Body of pancreas (tissue), 4 donors: ENCODE results near the gene GTF3C2.

Source experiments
- CTCF ChIP-seq, 7 experiments: fragments of 450-650 bp in 4 of 7; fragments of 200-600 bp in 3 of 7; sonication (generic) in 3 of 7; IDR thresholded peaks; one replicate each; pipeline ENCODE4 v1.5.1; 2016 to 2019; ENCODE audit warnings: antibody characterized with exemption in 7 of 7
- POLR2A ChIP-seq, 3 donors: fragments of 450-650 bp; IDR thresholded peaks; one replicate each; pipeline ENCODE4 v1.6.1; 2016; ENCODE audit warnings: antibody characterized with exemption in 3 of 3, mild to moderate bottlenecking in 2 of 3

GRCh38 chr2:27363933-27364332 lies 7.4 kb upstream of the GTF3C2 start:
- TF ChIP-seq CTCF (IDR thresholded peaks at IDR 0.05): no peak
- no peak for TF ChIP-seq POLR2A (IDR thresholded peaks at IDR 0.05)
